ENCODE data around the gene INS.
"Not testable (repeated sequence)": the region's sequence is repeated elsewhere in the genome, so short reads cannot be mapped to it uniquely, and the experiment has no call there.

INS gene

GRCh38 chr11:2180347-2180746, 19.3 kb upstream of the INS start:
- no peak for DNase-seq (ENCODE audit: low spot score)
- in situ Hi-C loops (cut with MboI; ENCODE audit: low pct_unique_long_range_greater_than_20kb, low sequenced_read_pairs, unreplicated experiment) = loop anchor here (25.0 kb wide), 1 partner anchor 232 kb away; the partner anchor contains the start of gene TSSC4
- TF ChIP-seq, protein P1, sequence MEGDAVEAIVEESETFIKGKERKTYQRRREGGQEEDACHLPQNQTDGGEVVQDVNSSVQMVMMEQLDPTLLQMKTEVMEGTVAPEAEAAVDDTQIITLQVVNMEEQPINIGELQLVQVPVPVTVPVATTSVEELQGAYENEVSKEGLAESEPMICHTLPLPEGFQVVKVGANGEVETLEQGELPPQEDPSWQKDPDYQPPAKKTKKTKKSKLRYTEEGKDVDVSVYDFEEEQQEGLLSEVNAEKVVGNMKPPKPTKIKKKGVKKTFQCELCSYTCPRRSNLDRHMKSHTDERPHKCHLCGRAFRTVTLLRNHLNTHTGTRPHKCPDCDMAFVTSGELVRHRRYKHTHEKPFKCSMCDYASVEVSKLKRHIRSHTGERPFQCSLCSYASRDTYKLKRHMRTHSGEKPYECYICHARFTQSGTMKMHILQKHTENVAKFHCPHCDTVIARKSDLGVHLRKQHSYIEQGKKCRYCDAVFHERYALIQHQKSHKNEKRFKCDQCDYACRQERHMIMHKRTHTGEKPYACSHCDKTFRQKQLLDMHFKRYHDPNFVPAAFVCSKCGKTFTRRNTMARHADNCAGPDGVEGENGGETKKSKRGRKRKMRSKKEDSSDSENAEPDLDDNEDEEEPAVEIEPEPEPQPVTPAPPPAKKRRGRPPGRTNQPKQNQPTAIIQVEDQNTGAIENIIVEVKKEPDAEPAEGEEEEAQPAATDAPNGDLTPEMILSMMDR (IDR thresholded peaks at IDR 0.05; ENCODE audit: extremely low read depth, insufficient read depth, missing control alignments) = no peak

DNA sequence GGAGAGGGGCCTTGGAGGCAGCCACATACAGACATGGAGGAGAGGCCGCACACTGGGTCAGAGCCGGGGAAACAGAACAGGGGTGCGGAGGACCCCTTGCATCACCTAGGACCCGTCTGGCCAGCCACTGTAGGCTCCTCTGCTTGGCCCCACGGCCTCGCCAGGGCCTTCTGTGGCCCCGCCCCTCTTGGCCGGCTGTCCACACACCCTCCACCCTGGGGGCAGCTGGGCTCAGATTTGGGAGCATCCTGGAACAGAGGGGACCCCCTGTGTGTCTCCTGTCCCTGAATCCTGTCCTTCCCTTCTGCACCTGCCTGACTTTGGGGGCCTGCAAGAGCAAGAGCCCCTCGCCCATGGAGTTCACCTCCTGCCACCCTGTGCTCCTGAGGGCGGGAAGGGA, 18.5 kb upstream of the INS start:
- TF ChIP-seq, protein P1 (IDR thresholded peaks at IDR 0.05; ENCODE audit: extremely low read depth, insufficient read depth, missing control alignments) = no peak
- in situ Hi-C loops (cut with MboI; ENCODE audit: low pct_unique_long_range_greater_than_20kb, low sequenced_read_pairs, unreplicated experiment) = loop anchor here (25.0 kb wide), 1 partner anchor 233 kb away; the partner anchor contains the start of gene TSSC4
- DNase-seq (ENCODE audit: low spot score) = no peak

GRCh38 chr11:2178906-2179494, 18.0 kb upstream of the INS start:
- TF ChIP-seq, protein P1 (IDR thresholded peaks at IDR 0.05; ENCODE audit: extremely low read depth, insufficient read depth, missing control alignments) = no peak
- in situ Hi-C loops (cut with MboI; ENCODE audit: low pct_unique_long_range_greater_than_20kb, low sequenced_read_pairs, unreplicated experiment) = loop anchor here (25.0 kb wide), 1 partner anchor 233 kb away; the partner anchor contains the start of gene TSSC4
- no peak for DNase-seq (ENCODE audit: low spot score)

DNA sequence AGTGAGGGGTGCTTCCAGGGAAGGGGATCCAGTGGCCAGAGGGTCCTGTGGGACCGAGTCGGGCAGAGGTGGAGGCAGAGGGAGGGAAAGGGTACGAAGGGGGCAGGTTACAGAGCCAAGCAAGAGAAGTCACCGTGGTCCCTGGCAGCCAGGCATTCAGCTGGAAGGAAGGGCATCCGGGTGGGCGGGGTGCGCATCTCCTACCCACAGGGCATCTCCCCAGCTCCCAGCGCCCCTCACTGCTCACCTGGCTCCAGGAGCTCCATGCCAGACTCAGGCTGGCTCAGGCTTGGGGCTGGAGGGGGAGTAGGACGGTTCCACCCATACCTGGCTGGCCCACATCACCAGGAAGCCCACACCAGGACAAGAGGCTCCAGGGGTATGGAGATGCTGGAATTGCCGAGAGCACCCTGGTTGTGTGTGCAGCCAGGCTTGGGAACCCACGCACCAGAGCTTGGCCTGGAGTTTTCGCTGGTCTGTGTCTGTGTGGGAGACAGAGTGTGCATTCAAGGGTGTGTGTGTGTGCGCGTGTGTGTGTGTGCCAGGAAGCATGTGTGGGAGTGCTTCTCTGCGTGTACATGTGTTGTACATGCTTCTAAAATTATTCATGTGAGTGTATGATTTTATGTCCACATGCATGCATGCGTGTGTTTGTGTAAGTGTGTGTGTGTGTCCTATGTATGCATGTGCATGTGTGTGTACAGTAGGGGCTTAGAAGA, 17.2 kb upstream of the INS start:
- DNase-seq (ENCODE audit: low spot score) = not testable (repeated sequence)
- in situ Hi-C loops (cut with MboI; ENCODE audit: low pct_unique_long_range_greater_than_20kb, low sequenced_read_pairs, unreplicated experiment) = loop anchor here (25.0 kb wide), 1 partner anchor 234 kb away; the partner anchor contains the start of gene TSSC4

GRCh38 chr11:2177076-2177475, 16.1 kb upstream of the INS start:
- in situ Hi-C loops (cut with MboI; ENCODE audit: low pct_unique_long_range_greater_than_20kb, low sequenced_read_pairs, unreplicated experiment) = loop anchor here (25.0 kb wide), 1 partner anchor 235 kb away; the partner anchor contains the start of gene TSSC4
- TF ChIP-seq, protein P1 (IDR thresholded peaks at IDR 0.05; ENCODE audit: extremely low read depth, insufficient read depth, missing control alignments) = no peak
- DNase-seq (ENCODE audit: low spot score) = no peak

DNA sequence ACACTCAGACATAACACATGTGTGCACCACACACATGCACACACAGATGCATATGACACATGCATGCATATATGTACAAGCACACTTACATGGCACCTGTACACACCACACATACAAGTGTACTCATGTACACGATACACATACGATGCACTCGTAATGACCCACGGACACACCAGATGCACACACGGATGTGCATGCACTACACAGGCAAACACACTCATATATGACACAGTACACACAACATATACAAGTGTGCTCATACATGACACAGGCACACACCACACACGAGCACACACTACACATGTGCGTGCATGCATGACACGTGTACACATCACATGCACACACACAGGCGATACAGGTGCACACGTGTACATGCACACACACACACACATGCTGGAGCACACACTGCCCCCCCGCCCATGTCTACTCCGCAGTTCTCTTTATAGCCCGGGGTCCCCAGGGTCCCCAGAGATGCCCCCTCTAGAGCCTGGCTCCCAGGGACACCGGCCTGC, 15.4 kb upstream of the INS start:
- no peak for DNase-seq (ENCODE audit: low spot score)
- in situ Hi-C loops (cut with MboI; ENCODE audit: low pct_unique_long_range_greater_than_20kb, low sequenced_read_pairs, unreplicated experiment) = loop anchor here (25.0 kb wide), 1 partner anchor 236 kb away; the partner anchor contains the start of gene TSSC4
- TF ChIP-seq, protein P1 (IDR thresholded peaks at IDR 0.05; ENCODE audit: extremely low read depth, insufficient read depth, missing control alignments) = no peak

- in situ Hi-C loops (cut with MboI; ENCODE audit: low pct_unique_long_range_greater_than_20kb, low sequenced_read_pairs, unreplicated experiment) = loop anchor here (25.0 kb wide), 1 partner anchor 237 kb away; the partner anchor contains the start of gene TSSC4
- no peak for DNase-seq (ENCODE audit: low spot score)
- TF ChIP-seq, protein P1 (IDR thresholded peaks at IDR 0.05; ENCODE audit: extremely low read depth, insufficient read depth, missing control alignments) = no peak
Measured at GRCh38 chr11:2175659-2176058, 14.7 kb upstream of the INS start.

All from GM13977 (cell line).